ENCODE data around the gene GPR152. TPM values are rescaled to one million over a fixed set of nuclear protein-coding genes. Genes with fewer than 3 reads are reported as not detected.

The GPR152 gene
- total RNA-seq, 1 donor from 2014 or later, result not detected

DNA sequence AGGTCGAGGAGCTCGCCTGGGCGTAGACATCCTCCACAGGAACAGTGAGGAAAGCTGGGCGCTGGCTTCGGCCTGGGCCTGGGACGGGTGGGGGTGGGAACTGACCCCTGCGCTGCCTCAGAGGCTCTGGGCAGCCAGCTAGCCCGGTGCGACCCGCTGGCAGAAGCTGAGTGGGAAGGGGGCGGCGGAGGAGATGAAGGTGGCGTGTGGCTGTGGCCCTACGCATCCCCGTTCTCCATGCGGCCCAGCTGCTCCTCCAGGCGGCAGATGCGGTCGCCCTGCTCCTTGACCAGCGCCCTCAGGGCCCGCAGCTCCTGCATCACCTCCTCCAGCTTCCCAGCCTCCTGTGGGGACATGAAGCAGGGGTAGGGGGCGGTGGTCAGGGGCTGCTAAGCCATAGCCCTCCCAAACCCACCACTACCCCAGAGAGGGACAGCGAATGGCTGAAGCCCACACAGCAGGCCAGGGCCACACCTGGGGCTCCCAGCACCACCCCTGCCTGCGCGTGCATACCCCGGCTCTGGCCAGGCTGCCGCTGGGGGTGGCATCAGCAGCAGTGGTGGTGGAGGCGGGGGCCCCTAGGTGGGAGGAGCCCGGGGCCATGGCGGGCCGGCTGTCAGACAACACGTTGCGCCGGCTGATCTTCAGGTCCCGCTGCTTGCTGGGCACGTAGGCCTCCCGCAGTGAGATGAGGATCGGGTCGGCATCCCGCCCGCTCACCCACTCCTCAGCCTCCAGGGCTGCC, 14.2 kb downstream of the GPR152 start:
- Mint-ChIP-seq H3K4me1 (ENCODE audit: unreplicated experiment) (peaks cover 16% of the 10 kb centered on the region), H3K27ac (ENCODE audit: unreplicated experiment) (no peak overlapping the region), H3K9me3 (ENCODE audit: unreplicated experiment) (no peaks in the 10 kb centered on the region), H3K27me3 (ENCODE audit: unreplicated experiment) (peaks cover 28% of the 10 kb centered on the region), H3K4me3 (ENCODE audit: unreplicated experiment) (no peak overlapping the region), H3K36me3 (ENCODE audit: low read depth, unreplicated experiment) (peaks cover 15% of the 10 kb centered on the region)
- no peak for DNase-seq (ENCODE audit: low spot score)
- TF ChIP-seq, protein P1, sequence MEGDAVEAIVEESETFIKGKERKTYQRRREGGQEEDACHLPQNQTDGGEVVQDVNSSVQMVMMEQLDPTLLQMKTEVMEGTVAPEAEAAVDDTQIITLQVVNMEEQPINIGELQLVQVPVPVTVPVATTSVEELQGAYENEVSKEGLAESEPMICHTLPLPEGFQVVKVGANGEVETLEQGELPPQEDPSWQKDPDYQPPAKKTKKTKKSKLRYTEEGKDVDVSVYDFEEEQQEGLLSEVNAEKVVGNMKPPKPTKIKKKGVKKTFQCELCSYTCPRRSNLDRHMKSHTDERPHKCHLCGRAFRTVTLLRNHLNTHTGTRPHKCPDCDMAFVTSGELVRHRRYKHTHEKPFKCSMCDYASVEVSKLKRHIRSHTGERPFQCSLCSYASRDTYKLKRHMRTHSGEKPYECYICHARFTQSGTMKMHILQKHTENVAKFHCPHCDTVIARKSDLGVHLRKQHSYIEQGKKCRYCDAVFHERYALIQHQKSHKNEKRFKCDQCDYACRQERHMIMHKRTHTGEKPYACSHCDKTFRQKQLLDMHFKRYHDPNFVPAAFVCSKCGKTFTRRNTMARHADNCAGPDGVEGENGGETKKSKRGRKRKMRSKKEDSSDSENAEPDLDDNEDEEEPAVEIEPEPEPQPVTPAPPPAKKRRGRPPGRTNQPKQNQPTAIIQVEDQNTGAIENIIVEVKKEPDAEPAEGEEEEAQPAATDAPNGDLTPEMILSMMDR (IDR thresholded peaks at IDR 0.05; ENCODE audit: unreplicated experiment), result no peak

DNA sequence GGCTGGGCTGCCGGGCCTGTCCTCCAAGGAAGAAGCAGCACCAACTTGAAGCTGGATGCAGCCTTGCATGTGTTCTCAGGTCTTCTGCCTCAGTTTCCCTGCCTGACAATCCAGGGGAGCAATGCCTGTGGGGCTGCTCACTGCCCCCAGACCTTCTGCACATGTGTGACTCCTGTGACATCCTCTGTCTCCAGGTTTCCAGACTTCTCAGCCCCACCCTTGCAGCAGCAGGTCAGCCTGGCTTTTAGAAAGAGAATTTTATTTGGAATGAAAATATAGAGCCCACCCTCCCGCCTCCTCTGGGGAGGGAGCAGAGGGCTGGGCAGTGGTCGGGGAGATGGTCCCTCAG, 14.7 kb downstream of the GPR152 start:
- Mint-ChIP-seq H3K27me3 (ENCODE audit: unreplicated experiment) (peaks cover 28% of the 10 kb centered on the region), H3K4me1 (ENCODE audit: unreplicated experiment) (peaks cover 16% of the 10 kb centered on the region), H3K9me3 (ENCODE audit: unreplicated experiment) (no peaks in the 10 kb centered on the region), H3K4me3 (ENCODE audit: unreplicated experiment) (no peak overlapping the region), H3K27ac (ENCODE audit: unreplicated experiment) (no peak overlapping the region), H3K36me3 (ENCODE audit: low read depth, unreplicated experiment) (peaks cover 15% of the 10 kb centered on the region)
- no peak for DNase-seq (ENCODE audit: low spot score)
- TF ChIP-seq, protein P1 (IDR thresholded peaks at IDR 0.05; ENCODE audit: unreplicated experiment), result no peak

DNA sequence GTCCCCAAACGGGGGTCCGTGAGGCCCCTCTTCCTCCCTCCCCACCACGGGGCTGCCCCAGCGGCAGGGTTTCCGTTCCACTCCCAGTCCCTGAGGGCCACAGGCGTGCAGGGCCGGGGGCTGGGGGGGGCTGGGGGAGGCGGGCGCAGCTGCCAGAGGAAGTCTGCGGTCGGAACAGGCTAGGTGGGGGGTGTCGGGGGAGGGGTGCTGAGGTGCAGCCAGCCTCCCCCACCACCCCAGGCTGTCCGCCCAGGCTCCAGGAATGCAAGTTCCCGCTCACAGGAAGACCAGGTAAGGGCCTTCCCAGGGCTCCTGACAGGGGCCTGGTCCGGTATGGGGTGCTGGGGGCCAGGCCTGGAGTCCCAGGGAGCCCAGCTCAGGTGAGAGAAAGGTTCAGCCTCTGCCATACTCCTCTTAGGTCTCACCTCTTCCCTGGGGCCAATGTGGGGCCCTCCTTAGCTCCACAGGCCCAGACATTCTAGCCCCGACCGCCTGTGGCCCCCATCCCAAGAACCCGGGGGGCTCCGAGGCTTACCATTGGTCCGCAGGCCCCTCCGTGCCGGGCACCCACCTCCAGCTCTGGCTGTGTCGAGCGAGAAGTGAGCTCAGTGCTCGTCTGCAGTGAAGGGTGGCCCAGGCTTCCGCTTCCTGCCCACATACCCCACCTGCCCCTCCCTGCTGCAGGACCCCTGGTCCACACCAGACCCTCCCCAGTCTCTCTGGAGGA, 15.3 kb downstream of the GPR152 start, which contains the start of gene PTPRCAP:
PTPRCAP (minus strand) TSS at position 601 of the 727 bp plus-strand sequence; CDS start at position 538, 63 bp downstream.
- peak within 1 kb of the TSS; percentile 72 for H3K4me3 Mint-ChIP-seq (ENCODE audit: unreplicated experiment)
- H3K9me3 Mint-ChIP-seq (ENCODE audit: unreplicated experiment), result no peaks in the 10 kb centered on the region
- H3K36me3 Mint-ChIP-seq (ENCODE audit: low read depth, unreplicated experiment), result peaks cover 15% of the 10 kb centered on the region
- peak within 1 kb of the TSS; percentile 42 for H3K27ac Mint-ChIP-seq (ENCODE audit: unreplicated experiment)
- H3K27me3 Mint-ChIP-seq (ENCODE audit: unreplicated experiment), result peaks cover 29% of the 10 kb centered on the region
- TF ChIP-seq, protein P1 (IDR thresholded peaks at IDR 0.05; ENCODE audit: unreplicated experiment), result no peak
- DNase-seq (ENCODE audit: low spot score), result no peak
- H3K4me1 Mint-ChIP-seq (ENCODE audit: unreplicated experiment), result peaks cover 14% of the 10 kb centered on the region

DNA sequence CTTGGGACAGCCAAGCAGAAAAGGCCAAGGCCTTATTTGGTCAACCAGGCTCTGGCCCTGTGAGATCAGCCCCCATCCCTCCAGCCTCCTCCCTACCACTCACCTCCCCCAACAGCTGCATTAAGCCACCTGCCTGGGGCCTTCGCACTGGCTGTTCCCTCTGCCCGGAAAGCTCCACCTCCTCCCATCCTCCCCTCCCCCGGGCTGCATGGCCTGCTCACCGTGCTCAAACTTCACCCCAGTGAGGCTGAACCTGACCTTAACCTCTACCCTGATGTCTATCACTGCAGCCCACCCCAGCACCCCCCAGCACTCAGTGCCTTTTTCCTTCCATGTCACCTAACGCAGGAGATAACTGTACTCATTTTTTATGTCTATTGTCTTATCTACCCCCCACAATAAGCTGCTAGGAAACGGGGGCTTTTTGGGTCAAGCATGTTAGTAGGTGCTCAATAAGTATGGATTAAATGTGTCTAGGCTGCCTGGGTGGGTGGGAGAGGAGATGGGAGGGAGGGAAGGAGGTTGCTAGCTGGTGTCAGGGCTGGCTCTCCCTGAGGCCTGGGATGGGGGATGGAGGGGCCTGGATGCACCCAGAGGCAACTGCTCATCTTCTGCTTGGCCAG, 16.0 kb downstream of the GPR152 start:
- H3K4me3 Mint-ChIP-seq (ENCODE audit: unreplicated experiment), result peak overlapping the region; percentile 72
- peaks cover 9% of the 10 kb centered on the region for H3K4me1 Mint-ChIP-seq (ENCODE audit: unreplicated experiment)
- peaks cover 22% of the 10 kb centered on the region for H3K36me3 Mint-ChIP-seq (ENCODE audit: low read depth, unreplicated experiment)
- no peak for DNase-seq (ENCODE audit: low spot score)
- peak overlapping the region; percentile 42 for H3K27ac Mint-ChIP-seq (ENCODE audit: unreplicated experiment)
- peaks cover 24% of the 10 kb centered on the region for H3K27me3 Mint-ChIP-seq (ENCODE audit: unreplicated experiment)
- TF ChIP-seq, protein P1 (IDR thresholded peaks at IDR 0.05; ENCODE audit: unreplicated experiment), result no peak
- H3K9me3 Mint-ChIP-seq (ENCODE audit: unreplicated experiment), result no peaks in the 10 kb centered on the region
